Kidney epithelial cell (primary cell): ENCODE data around the gene ECEL1. TPM values are rescaled to one million over a fixed set of nuclear protein-coding genes. Genes with fewer than 3 reads are reported as not detected.

Source experiments
- DNase-seq: peaks from one replicate; pipeline ENCODE4 v3.0.0-alpha.2; 2010; ENCODE audit warnings: low read depth
- H3K27me3 ChIP-seq: 2 replicates; pipeline ENCODE4 v1.6.0; 2011; ENCODE audit warnings: low read length; ENCODE audit not compliant: control insufficient read depth, insufficient read depth
- H3K36me3 ChIP-seq: 2 replicates; pipeline ENCODE4 v1.5.1; 2011; ENCODE audit warnings: low read length; ENCODE audit not compliant: control insufficient read depth, insufficient read depth
- H3K4me3 ChIP-seq: 2 replicates; pipeline ENCODE4 v1.5.1; 2011; ENCODE audit warnings: low read depth, mild to moderate bottlenecking, control low read depth, low read length
- total RNA-seq: library from RNA; depleted of rRNA; stranded (reverse); fragments of >200 nt; gene quantifications from 2 replicates; pipeline ENCODE4 v1.2.3, GENCODE V29; 2015
- TF ChIP-seq, protein P1 (sequence below): IDR thresholded peaks from 2 replicates; pipeline ENCODE4 v1.5.1; 2011; ENCODE audit warnings: mild to moderate bottlenecking, moderate library complexity, low read length, control low read depth, inconsistent platforms; ENCODE audit not compliant: insufficient read depth, poor library complexity, severe bottlenecking

Gene ECEL1
- total RNA-seq, 1 donor from 2014 or later = 2.2 TPM

GRCh38 chr2:232437195-232437571 is 50.5 kb downstream of the ECEL1 start:
- no peak for DNase-seq
- Histone ChIP-seq H3K4me3 (no peak overlapping the region), H3K36me3 (no peaks in the 10 kb centered on the region), H3K27me3 (peaks cover 14% of the 10 kb centered on the region)
- TF ChIP-seq, protein P1, sequence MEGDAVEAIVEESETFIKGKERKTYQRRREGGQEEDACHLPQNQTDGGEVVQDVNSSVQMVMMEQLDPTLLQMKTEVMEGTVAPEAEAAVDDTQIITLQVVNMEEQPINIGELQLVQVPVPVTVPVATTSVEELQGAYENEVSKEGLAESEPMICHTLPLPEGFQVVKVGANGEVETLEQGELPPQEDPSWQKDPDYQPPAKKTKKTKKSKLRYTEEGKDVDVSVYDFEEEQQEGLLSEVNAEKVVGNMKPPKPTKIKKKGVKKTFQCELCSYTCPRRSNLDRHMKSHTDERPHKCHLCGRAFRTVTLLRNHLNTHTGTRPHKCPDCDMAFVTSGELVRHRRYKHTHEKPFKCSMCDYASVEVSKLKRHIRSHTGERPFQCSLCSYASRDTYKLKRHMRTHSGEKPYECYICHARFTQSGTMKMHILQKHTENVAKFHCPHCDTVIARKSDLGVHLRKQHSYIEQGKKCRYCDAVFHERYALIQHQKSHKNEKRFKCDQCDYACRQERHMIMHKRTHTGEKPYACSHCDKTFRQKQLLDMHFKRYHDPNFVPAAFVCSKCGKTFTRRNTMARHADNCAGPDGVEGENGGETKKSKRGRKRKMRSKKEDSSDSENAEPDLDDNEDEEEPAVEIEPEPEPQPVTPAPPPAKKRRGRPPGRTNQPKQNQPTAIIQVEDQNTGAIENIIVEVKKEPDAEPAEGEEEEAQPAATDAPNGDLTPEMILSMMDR = no peak

DNA sequence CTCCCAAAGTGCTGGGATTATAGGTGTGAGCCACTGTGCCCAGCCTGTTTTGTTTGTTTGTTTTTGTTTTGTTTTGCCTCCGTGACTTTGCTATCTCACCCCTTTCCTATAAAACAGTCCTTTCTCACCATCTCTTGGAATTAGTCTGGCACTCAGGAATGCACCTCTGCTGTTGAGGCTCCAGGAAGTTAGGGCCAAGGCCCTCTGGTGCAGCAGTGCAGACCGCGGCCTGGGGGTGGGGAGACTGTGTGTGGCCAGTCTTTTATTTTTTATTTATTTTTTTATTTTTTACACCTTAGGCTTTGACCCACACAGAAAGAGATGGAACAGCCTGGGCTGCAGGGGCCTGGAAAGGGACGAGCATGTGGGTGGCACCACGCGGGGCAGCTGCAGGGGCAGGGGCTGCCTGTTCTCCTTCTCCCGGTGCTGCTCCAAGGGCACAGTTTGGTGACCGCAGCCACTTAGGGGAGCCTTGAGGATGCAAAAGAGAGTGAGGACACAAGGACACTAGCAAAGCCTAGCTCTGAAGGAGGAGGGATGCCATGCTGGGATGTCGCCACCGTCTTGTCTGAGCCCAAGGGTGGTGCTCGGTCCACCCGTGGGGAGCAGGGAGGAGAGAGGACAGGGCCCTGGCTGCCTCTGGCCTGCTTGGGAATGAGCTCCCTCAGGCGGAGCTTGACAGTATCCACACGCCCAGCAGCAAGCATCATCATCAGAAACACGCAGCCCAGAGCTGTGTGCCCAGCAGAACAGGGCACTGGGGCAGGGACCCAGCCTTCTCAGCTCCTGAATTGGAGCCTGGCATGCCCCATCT is 51.0 kb downstream of the ECEL1 start:
- no peak for DNase-seq
- Histone ChIP-seq H3K36me3 (no peaks in the 10 kb centered on the region), H3K27me3 (peaks cover 14% of the 10 kb centered on the region), H3K4me3 (no peak overlapping the region)
- TF ChIP-seq, protein P1 = no peak

GRCh38 chr2:232435805-232436204 is 51.8 kb downstream of the ECEL1 start:
- Histone ChIP-seq H3K4me3 (no peak overlapping the region), H3K36me3 (no peaks in the 10 kb centered on the region), H3K27me3 (peaks cover 9% of the 10 kb centered on the region)
- TF ChIP-seq, protein P1 = no peak
- no peak for DNase-seq

- H3K4me3 ChIP-seq = no peak overlapping the region
- TF ChIP-seq, protein P1 = no peak
- DNase-seq = no peak
Measured at GRCh38 chr2:232435375-232435648, 52.3 kb downstream of the ECEL1 start.

DNA sequence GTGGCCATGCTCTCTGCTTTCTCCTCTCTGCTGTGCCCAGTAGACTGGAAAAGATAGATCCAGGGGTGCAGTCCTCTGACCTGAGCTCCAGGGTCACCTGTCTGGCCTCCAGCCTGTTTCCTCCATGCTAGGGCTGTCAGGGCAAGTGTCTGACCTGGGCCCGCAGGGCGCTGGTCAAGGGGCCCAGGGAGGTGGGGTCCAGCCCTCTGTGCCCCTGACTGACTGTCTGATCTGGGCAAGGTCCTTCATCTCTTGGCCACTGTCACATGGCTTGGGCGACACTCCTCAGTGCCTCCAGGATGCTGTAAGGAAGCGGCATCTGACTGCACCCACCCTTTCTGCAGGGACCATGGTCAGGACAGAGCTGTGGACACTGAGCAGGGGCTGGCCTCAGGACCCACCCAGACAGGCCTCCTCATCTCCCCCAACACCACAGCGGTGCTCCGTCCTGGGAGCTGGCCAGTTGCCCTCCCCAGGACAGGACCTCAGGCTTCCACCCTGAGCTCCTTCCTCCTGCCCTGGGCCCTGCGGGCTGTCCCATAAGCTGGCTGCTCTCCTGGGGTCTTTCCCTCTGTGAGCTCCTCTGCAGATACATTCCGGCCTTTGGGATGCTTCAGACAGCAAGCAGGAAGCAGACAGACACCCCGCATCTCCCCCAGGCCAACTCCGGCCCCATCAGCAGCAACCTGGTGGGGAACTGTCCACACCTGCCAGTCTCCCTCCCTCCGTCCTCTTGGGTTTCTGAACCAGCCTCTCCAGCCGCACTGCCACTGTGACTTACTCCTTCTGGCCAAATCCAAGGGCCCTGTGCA is 52.9 kb downstream of the ECEL1 start:
- Histone ChIP-seq H3K27me3 (peaks cover 9% of the 10 kb centered on the region), H3K4me3 (no peak overlapping the region), H3K36me3 (no peaks in the 10 kb centered on the region)
- TF ChIP-seq, protein P1 = no peak
- DNase-seq = no peak

More at GRCh38 chr2:232435375-232435648, 52.3 kb downstream of the ECEL1 start:
- peaks cover 9% of the 10 kb centered on the region for H3K27me3 ChIP-seq
- no peaks in the 10 kb centered on the region for H3K36me3 ChIP-seq
